ENCODE data around the gene LAIR1.
"Not testable (repeated sequence)": the region's sequence is repeated elsewhere in the genome, so short reads cannot be mapped to it uniquely, and the experiment has no call there.

DNA sequence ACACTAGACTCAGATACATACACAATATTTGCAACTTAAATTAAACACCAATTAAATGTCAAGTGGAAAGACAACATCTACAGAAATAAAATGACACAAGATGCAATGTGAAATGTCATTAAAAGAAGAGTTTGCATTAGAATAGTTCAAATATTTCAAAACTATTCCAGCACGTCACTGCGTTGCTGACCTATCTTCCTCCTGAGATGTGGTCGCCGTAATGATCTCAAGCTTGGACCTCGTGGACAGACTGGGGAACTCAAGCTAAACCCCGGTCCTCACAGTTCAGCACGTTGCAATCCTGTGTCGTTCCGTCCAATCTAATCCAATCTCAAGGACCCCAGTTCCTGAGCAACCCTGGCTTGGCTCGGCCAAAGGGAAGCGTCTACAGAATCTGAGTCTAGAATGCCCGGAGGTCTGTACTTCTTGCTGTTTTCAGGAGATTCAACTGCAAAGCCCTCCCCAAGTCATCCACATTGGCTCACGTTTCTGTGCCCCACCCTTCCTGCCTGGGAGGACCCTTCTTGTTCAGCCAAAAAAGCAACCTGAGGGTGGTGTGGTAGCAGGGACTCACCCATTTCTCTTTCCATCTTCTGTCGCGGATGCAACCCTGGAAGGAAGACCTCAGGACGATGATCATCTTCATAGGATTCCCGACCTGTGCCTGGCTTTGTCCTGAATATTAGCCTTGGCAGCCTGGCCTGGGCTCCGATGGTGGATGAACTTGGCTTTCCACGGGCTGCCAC, 5.1 kb upstream of the LAIR1 start:
- TF ChIP-seq, protein P1, sequence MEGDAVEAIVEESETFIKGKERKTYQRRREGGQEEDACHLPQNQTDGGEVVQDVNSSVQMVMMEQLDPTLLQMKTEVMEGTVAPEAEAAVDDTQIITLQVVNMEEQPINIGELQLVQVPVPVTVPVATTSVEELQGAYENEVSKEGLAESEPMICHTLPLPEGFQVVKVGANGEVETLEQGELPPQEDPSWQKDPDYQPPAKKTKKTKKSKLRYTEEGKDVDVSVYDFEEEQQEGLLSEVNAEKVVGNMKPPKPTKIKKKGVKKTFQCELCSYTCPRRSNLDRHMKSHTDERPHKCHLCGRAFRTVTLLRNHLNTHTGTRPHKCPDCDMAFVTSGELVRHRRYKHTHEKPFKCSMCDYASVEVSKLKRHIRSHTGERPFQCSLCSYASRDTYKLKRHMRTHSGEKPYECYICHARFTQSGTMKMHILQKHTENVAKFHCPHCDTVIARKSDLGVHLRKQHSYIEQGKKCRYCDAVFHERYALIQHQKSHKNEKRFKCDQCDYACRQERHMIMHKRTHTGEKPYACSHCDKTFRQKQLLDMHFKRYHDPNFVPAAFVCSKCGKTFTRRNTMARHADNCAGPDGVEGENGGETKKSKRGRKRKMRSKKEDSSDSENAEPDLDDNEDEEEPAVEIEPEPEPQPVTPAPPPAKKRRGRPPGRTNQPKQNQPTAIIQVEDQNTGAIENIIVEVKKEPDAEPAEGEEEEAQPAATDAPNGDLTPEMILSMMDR (conservative IDR thresholded peaks at IDR 0.05; ENCODE audit: low read length), result not testable (repeated sequence)
- not testable (repeated sequence) for TF ChIP-seq EZH2phosphoT487 (IDR thresholded peaks at IDR 0.05; ENCODE audit: borderline replicate concordance, low read depth, low read length)
